Keratinocyte (primary cell): ENCODE data around the gene GRB2. TPM values are rescaled to one million over a fixed set of nuclear protein-coding genes. Genes with fewer than 3 reads are reported as not detected.

ENCODE experiments used
- DNase-seq: peaks from one replicate; pipeline ENCODE4 v3.0.0-alpha.2; 2011; ENCODE audit warnings: low read depth, missing footprints, low spot score
- FAIRE-seq: peaks from 2 replicates; lab custom pipeline; 2011; peaks lifted over from hg19 to GRCh38; lab: Jason Lieb, UNC
- H2AFZ ChIP-seq: 2 replicates; pipeline ENCODE4 v1.6.0; 2012; ENCODE audit warnings: low read length, control low read depth, inconsistent platforms; ENCODE audit not compliant: control insufficient read depth
- H3K27ac ChIP-seq: 2 replicates; pipeline ENCODE4 v1.5.1; 2011; ENCODE audit warnings: low read length; ENCODE audit not compliant: control insufficient read depth, insufficient read depth
- H3K27me3 ChIP-seq: 3 replicates; pipeline ENCODE4 v1.6.0; 2011; ENCODE audit warnings: low read length; ENCODE audit not compliant: control insufficient read depth, insufficient read depth; ENCODE audit errors: extremely low read depth
- H3K36me3 ChIP-seq, 2 experiments: 2 replicates in 1 of 2; 3 replicates in 1 of 2; pipeline ENCODE4 v1.5.1; 2011; ENCODE audit warnings: low read length in 2 of 2, mild to moderate bottlenecking in 1 of 2; ENCODE audit not compliant: control insufficient read depth in 2 of 2, insufficient read depth in 2 of 2; ENCODE audit errors: extremely low read depth in 1 of 2
- H3K4me1 ChIP-seq: 3 replicates; pipeline ENCODE4 v1.5.1; 2011; ENCODE audit warnings: low read length; ENCODE audit not compliant: control insufficient read depth, insufficient read depth; ENCODE audit errors: extremely low read depth
- H3K4me2 ChIP-seq: 3 replicates; pipeline ENCODE4 v1.6.0; 2011; ENCODE audit warnings: low read depth, low read length; ENCODE audit not compliant: control insufficient read depth, insufficient read depth; ENCODE audit errors: extremely low read depth
- H3K4me3 ChIP-seq, 3 experiments: fragments of 200-600 bp in 1 of 3; sonication (generic) in 1 of 3; 2 replicates in 2 of 3; 3 replicates in 1 of 3; pipeline ENCODE4 v1.5.1; 2011 to 2016; ENCODE audit warnings: low read length in 3 of 3, mild to moderate bottlenecking in 3 of 3, control low read depth in 2 of 3, inconsistent platforms in 1 of 3, low read depth in 1 of 3, mixed read lengths in 1 of 3, mixed run types in 1 of 3, moderate library complexity in 1 of 3; ENCODE audit not compliant: control insufficient read depth in 2 of 3, insufficient read depth in 2 of 3; ENCODE audit errors: extremely low read depth in 1 of 3
- H3K79me2 ChIP-seq: 2 replicates; pipeline ENCODE4 v1.6.0; 2012; ENCODE audit warnings: low read length; ENCODE audit not compliant: control insufficient read depth, insufficient read depth
- H3K9ac ChIP-seq: 3 replicates; pipeline ENCODE4 v1.6.0; 2011; ENCODE audit warnings: low read length; ENCODE audit not compliant: control insufficient read depth, insufficient read depth; ENCODE audit errors: extremely low read depth
- H3K9me1 ChIP-seq: 3 replicates; pipeline ENCODE4 v1.6.0; 2011; ENCODE audit warnings: low read length; ENCODE audit not compliant: control insufficient read depth, insufficient read depth; ENCODE audit errors: extremely low read depth
- H3K9me3 ChIP-seq: 2 replicates; pipeline ENCODE4 v1.5.1; 2012; ENCODE audit warnings: low read depth, low read length; ENCODE audit not compliant: control insufficient read depth
- H4K20me1 ChIP-seq: 3 replicates; pipeline ENCODE4 v1.6.0; 2011; ENCODE audit warnings: low read length; ENCODE audit not compliant: control insufficient read depth, insufficient read depth; ENCODE audit errors: extremely low read depth
- CTCF ChIP-seq, 3 experiments: IDR thresholded peaks in 1 of 3; conservative IDR thresholded peaks in 1 of 3; optimal IDR thresholded peaks in 1 of 3; 2 replicates in 2 of 3; 3 replicates in 1 of 3; pipeline versions ENCODE3 to v1.5.1; 2011; ENCODE audit warnings: low read length in 3 of 3, mild to moderate bottlenecking in 3 of 3, moderate library complexity in 2 of 3, control low read depth in 1 of 3, inconsistent platforms in 1 of 3; ENCODE audit not compliant: insufficient read depth in 2 of 3; ENCODE audit errors: extremely low read depth in 1 of 3
- EZH2 ChIP-seq: IDR thresholded peaks from one replicate; pipeline ENCODE4 v1.6.1; 2012; ENCODE audit warnings: inconsistent platforms, mild to moderate bottlenecking, low read length, moderate library complexity
- dilution Hi-C: fragments of 300-500 bp; cut with MboI; formaldehyde crosslinking; loops from one replicate; pipeline ENCODE4 v1.7.0; 2020; ENCODE audit warnings: low sequenced_read_pairs; ENCODE audit not compliant: extremely low pct_ligation_motif_present
- polyA plus RNA-seq, 5 experiments: library from polyadenylated mRNA; depleted of rRNA in 3 of 5; stranded (reverse) in 3 of 5; stranded (forward) in 1 of 5; unstranded in 1 of 5; fragments of >200 nt; gene quantifications; 1 replicate in 1 of 5; 2 replicates in 3 of 5; 3 replicates in 1 of 5; pipeline versions ENCODE4 v1.2.1 to v1.2.3, GENCODE V29; 2011 to 2012; ENCODE audit warnings: missing spikeins in 2 of 5, low read depth in 1 of 5, low replicate concordance in 1 of 5

The GRB2 gene
- polyA plus RNA-seq, 1 donor (not counting 4 experiments of a cell fraction or from before 2014, with no cell fraction given): 62.0 TPM

GRCh38 chr17:75325827-75326225 is 79.7 kb downstream of the GRB2 start:
- H3K79me2 ChIP-seq: peaks cover 13% of the 10 kb centered on the region
- no peaks in the 10 kb centered on the region for H3K9me1 ChIP-seq
- no peak overlapping the region for H2AFZ ChIP-seq
- DNase-seq: no peak
- H3K27me3 ChIP-seq: no peaks in the 10 kb centered on the region
- peaks cover 5% of the 10 kb centered on the region for H4K20me1 ChIP-seq
- TF ChIP-seq EZH2: no peak
- TF ChIP-seq CTCF (optimal IDR thresholded peaks at IDR 0.05 in 1 of 3, IDR thresholded peaks at IDR 0.05 in 1 of 3, conservative IDR thresholded peaks at IDR 0.05 in 1 of 3; ENCODE audit: extremely low read depth in 1 of 3, insufficient read depth in 2 of 3, low read length in 3 of 3): no peak
- dilution Hi-C loops: no loop called here
- peaks cover 3% of the 10 kb centered on the region for H3K4me1 ChIP-seq
- H3K9me3 ChIP-seq: no peaks in the 10 kb centered on the region
- H3K27ac ChIP-seq: no peak overlapping the region
- no peak overlapping the region for H3K9ac ChIP-seq
- peaks cover 10 to 18% of the 10 kb centered on the region in 2 experiments for H3K36me3 ChIP-seq
- H3K4me2 ChIP-seq: no peak overlapping the region
- H3K4me3 ChIP-seq: no peak overlapping the region
- FAIRE-seq: no peak

- dilution Hi-C loops: no loop called here
- Histone ChIP-seq H3K9me3 (no peaks in the 10 kb centered on the region), H4K20me1 (peaks cover 5% of the 10 kb centered on the region), H3K4me3 (no peak overlapping the region), H3K9me1 (no peaks in the 10 kb centered on the region), H3K9ac (no peak overlapping the region), H3K36me3 (peaks cover 9 to 22% of the 10 kb centered on the region in 2 experiments), H3K4me2 (no peak overlapping the region), H3K4me1 (peaks cover 3% of the 10 kb centered on the region), H3K79me2 (peaks cover 13% of the 10 kb centered on the region), H2AFZ (no peak overlapping the region), H3K27ac (no peak overlapping the region), H3K27me3 (no peaks in the 10 kb centered on the region)
- FAIRE-seq (no peak), DNase-seq (no peak)
- TF ChIP-seq CTCF (optimal IDR thresholded peaks at IDR 0.05 in 1 of 3, IDR thresholded peaks at IDR 0.05 in 1 of 3, conservative IDR thresholded peaks at IDR 0.05 in 1 of 3; ENCODE audit: extremely low read depth in 1 of 3, insufficient read depth in 2 of 3, low read length in 3 of 3): no peak
- no peak for TF ChIP-seq EZH2
Measured at GRCh38 chr17:75325348-75325747, 80.1 kb downstream of the GRB2 start.
